Measurements from ENCODE around the gene AGXT2.

The AGXT2 gene

GRCh38 chr5:35073160-35073559 is 25.4 kb upstream of the AGXT2 start:
- H3K9me3 Mint-ChIP-seq: peaks cover 10% of the 10 kb centered on the region
- H3K4me3 Mint-ChIP-seq: no peak overlapping the region
- no peak overlapping the region for H3K27ac Mint-ChIP-seq (ENCODE audit: low read depth)
- no peaks in the 10 kb centered on the region for H3K36me3 Mint-ChIP-seq (ENCODE audit: insufficient read depth)
- ATAC-seq (replicated peaks; ENCODE audit: extremely low read depth, poor library complexity, severe bottlenecking) (no peak), DNase-seq (ENCODE audit: low spot score in 2 of 2) (no peak)
- H3K4me1 Mint-ChIP-seq: no peaks in the 10 kb centered on the region
- H3K27me3 Mint-ChIP-seq: peaks cover 63% of the 10 kb centered on the region

DNA sequence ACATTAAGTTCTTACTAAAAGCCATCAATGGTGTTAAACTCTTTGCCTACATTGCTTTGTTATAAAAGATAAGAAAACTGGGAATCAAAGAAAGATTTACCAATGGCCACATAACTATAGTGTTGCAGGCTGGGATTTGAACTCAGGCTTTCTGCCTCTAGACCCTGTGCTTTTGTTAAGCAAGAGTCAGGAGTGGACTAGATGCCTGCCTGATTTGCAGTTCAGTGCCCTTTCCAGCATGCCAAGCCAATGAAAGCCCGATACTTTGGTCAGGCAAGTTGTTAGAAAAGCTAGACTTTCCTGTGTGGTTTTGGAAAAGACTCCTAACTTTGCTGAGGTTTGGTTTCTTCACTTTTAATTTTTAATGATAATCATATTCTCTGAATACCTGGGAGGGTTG is 21.4 kb upstream of the AGXT2 start:
- Mint-ChIP-seq H3K27me3 (peaks cover 42% of the 10 kb centered on the region), H3K27ac (ENCODE audit: low read depth) (no peak overlapping the region), H3K4me3 (no peak overlapping the region), H3K36me3 (ENCODE audit: insufficient read depth) (no peaks in the 10 kb centered on the region), H3K9me3 (peaks cover 4% of the 10 kb centered on the region), H3K4me1 (no peaks in the 10 kb centered on the region)
- DNase-seq (ENCODE audit: low spot score in 2 of 2): no peak
- ATAC-seq (replicated peaks; ENCODE audit: extremely low read depth, poor library complexity, severe bottlenecking): no peak

DNA sequence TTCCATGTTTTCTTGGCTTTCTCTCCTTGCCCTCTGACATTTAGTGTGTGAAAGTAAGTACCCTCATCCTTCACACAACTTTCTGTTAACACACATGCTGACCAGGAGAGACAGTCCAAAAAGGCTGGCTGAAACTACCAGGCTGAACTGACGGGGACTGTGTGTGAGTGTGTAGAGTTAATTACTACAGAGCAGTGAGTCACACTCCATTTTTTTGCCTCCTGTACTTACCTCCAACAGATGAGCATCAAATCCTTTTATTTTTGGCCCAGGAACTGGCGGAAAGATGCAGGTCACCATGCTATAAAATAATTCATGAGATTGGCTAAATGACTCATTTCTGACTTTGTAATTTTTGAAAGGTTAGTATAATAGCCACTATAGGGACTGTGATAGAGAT is 20.2 kb upstream of the AGXT2 start:
- Mint-ChIP-seq H3K4me3 (no peak overlapping the region), H3K4me1 (no peaks in the 10 kb centered on the region), H3K27ac (ENCODE audit: low read depth) (no peak overlapping the region), H3K9me3 (no peaks in the 10 kb centered on the region), H3K36me3 (ENCODE audit: insufficient read depth) (no peaks in the 10 kb centered on the region), H3K27me3 (peaks cover 30% of the 10 kb centered on the region)
- ATAC-seq (replicated peaks; ENCODE audit: extremely low read depth, poor library complexity, severe bottlenecking): no peak
- DNase-seq (ENCODE audit: low spot score in 2 of 2): no peak

DNA sequence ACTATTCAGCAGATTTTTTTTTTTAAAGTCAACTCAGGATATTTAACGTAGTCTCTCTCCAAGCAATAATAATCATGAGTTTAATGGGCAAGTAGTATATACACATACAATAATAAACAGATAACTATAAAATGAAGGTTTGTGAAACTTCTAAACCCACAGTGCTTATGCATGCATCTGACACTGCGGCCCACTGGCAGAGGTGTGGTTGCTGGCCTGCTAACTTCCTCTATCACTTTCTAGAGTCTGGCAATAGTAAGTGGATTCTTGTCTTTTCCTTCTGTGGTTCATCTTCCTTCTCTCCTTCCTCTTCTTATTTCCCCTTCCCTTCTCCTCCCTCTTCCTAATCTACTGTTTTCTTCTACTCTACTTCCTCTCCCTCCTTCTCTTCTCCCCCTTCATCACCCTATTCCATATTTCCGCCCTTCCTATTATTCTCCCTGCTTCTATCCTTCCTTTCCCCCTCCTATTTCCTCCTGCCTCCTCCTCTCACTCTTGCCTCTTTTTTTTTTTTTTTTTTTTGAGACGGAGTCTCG is 18.6 kb upstream of the AGXT2 start:
- ATAC-seq (replicated peaks; ENCODE audit: extremely low read depth, poor library complexity, severe bottlenecking) (no peak), DNase-seq (ENCODE audit: low spot score in 2 of 2) (no peak)
- Mint-ChIP-seq H3K27ac (ENCODE audit: low read depth) (no peak overlapping the region), H3K27me3 (peaks cover 28% of the 10 kb centered on the region), H3K9me3 (no peaks in the 10 kb centered on the region), H3K4me1 (no peaks in the 10 kb centered on the region), H3K4me3 (no peak overlapping the region), H3K36me3 (ENCODE audit: insufficient read depth) (no peaks in the 10 kb centered on the region)

DNA sequence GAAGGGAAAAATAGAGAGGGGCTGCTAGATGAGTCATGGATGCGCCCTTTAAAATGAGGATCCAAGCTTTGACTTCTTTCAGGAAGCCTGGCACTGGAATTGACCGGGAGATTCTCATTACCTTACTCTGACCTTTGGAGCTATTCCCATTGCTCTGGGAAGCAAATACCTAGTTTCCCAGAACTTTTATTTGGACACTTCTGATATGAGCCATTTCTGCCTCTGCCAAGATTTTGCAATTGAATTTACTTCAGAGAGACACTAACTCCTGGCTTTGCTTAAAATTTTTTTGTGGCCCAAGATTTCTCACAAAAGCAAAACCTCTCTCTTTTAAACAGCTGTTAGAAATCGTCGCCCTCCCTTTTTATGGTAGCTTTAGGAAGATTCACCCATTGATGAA is 15.7 kb upstream of the AGXT2 start:
- Mint-ChIP-seq H3K9me3 (no peaks in the 10 kb centered on the region), H3K36me3 (ENCODE audit: insufficient read depth) (no peaks in the 10 kb centered on the region), H3K27me3 (peaks cover 15% of the 10 kb centered on the region), H3K27ac (ENCODE audit: low read depth) (no peak overlapping the region), H3K4me1 (no peaks in the 10 kb centered on the region), H3K4me3 (no peak overlapping the region)
- DNase-seq (ENCODE audit: low spot score in 2 of 2): no peak
- ATAC-seq (replicated peaks; ENCODE audit: extremely low read depth, poor library complexity, severe bottlenecking): no peak

DNA sequence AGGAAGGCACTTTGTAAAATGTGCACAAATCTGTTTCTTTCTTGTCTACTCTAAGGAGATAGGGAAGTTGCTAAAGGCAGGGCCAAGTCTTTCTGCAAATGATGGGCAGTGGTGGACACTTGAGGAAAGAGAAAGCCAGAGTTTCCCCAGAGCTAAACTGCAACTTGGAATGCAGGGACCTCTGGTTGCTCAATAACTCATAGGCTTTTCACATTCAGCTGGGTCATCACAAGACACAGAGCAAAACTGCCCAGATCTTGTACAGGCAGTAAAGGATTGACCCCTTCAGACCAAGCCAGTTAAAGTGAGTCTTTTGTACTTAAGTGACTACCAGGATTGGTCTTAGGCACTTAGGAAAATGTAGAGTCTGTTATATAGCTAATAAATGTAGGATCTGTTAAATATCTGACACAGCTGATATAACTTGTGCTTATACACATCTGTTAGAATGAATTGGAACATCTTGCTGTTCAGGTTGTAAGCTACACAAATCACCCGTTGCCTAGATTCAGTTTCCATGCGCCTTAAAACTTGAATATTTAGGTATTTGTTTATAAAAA is 13.5 kb upstream of the AGXT2 start:
- Mint-ChIP-seq H3K27ac (ENCODE audit: low read depth) (no peak overlapping the region), H3K4me1 (no peaks in the 10 kb centered on the region), H3K36me3 (ENCODE audit: insufficient read depth) (no peaks in the 10 kb centered on the region), H3K4me3 (no peak overlapping the region), H3K9me3 (no peaks in the 10 kb centered on the region), H3K27me3 (peaks cover 15% of the 10 kb centered on the region)
- ATAC-seq (replicated peaks; ENCODE audit: extremely low read depth, poor library complexity, severe bottlenecking): no peak
- no peak for DNase-seq (ENCODE audit: low spot score in 2 of 2)

- DNase-seq (ENCODE audit: low spot score in 2 of 2) (no peak), ATAC-seq (replicated peaks; ENCODE audit: extremely low read depth, poor library complexity, severe bottlenecking) (no peak)
- H3K27ac Mint-ChIP-seq (ENCODE audit: low read depth): no peak overlapping the region
- no peak overlapping the region for H3K4me3 Mint-ChIP-seq
- peaks cover 7% of the 10 kb centered on the region for H3K27me3 Mint-ChIP-seq
- no peaks in the 10 kb centered on the region for H3K4me1 Mint-ChIP-seq
- H3K36me3 Mint-ChIP-seq (ENCODE audit: insufficient read depth): no peaks in the 10 kb centered on the region
- H3K9me3 Mint-ChIP-seq: no peaks in the 10 kb centered on the region
These were observed 12.5 kb upstream of the AGXT2 start for GRCh38 chr5:35060236-35060635.

DNA sequence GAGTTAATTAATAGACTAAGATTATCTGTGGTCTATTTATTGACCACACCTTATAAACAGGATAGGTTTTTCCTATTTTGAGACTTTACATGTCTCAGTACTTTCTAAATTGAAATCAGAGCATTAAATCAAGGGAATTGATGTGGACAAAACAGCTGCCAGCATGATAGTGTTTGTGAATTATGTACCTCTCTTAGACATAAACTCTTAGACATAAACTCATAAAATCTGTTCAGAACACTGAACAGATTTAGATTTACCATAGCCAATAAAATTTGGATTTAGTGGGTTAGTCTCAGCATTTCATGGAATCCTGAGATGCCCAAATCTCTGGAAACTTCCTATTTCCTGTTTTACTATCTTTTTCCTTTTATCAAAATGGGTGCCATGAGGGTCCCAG is 11.5 kb upstream of the AGXT2 start:
- no peak for DNase-seq (ENCODE audit: low spot score in 2 of 2)
- no peak for ATAC-seq (replicated peaks; ENCODE audit: extremely low read depth, poor library complexity, severe bottlenecking)
- Mint-ChIP-seq H3K36me3 (ENCODE audit: insufficient read depth) (no peaks in the 10 kb centered on the region), H3K27ac (ENCODE audit: low read depth) (no peak overlapping the region), H3K27me3 (peaks cover 9% of the 10 kb centered on the region), H3K4me3 (no peak overlapping the region), H3K4me1 (no peaks in the 10 kb centered on the region), H3K9me3 (no peaks in the 10 kb centered on the region)

- peaks cover 18% of the 10 kb centered on the region for H3K27me3 Mint-ChIP-seq
- no peaks in the 10 kb centered on the region for H3K9me3 Mint-ChIP-seq
- ATAC-seq (replicated peaks; ENCODE audit: extremely low read depth, poor library complexity, severe bottlenecking) (no peak), DNase-seq (ENCODE audit: low spot score in 2 of 2) (no peak)
- H3K36me3 Mint-ChIP-seq (ENCODE audit: insufficient read depth): no peaks in the 10 kb centered on the region
- no peak overlapping the region for H3K27ac Mint-ChIP-seq (ENCODE audit: low read depth)
- H3K4me3 Mint-ChIP-seq: no peak overlapping the region
- H3K4me1 Mint-ChIP-seq: no peaks in the 10 kb centered on the region
These were observed 10.6 kb upstream of the AGXT2 start for GRCh38 chr5:35058374-35058788.

DNA sequence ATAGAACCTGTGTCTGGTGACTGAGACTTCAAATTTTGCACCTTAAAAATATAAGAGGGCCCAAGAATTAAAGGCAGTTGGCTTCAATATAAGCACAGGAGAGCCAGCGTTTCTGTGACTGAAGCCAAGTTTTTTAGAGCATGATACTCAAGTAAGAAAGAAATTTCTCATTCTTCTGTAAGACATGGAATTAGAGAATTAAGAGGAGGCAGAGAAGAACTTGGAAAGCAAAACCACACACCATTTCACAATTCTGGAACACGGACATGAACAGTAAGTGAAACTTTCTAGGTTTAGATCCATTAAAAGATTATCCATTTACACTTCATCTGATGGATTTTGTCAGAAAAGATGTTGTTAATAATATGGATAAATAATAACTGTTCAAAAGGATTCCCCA is 8.9 kb upstream of the AGXT2 start:
- Mint-ChIP-seq H3K4me1 (no peaks in the 10 kb centered on the region), H3K27ac (ENCODE audit: low read depth) (no peak overlapping the region), H3K4me3 (no peak overlapping the region), H3K36me3 (ENCODE audit: insufficient read depth) (no peaks in the 10 kb centered on the region), H3K27me3 (peaks cover 28% of the 10 kb centered on the region), H3K9me3 (no peaks in the 10 kb centered on the region)
- ATAC-seq (replicated peaks; ENCODE audit: extremely low read depth, poor library complexity, severe bottlenecking) (no peak), DNase-seq (ENCODE audit: low spot score in 2 of 2) (no peak)

GRCh38 chr5:35052838-35053237 is 5.1 kb upstream of the AGXT2 start:
- no peak overlapping the region for H3K4me3 Mint-ChIP-seq
- H3K4me1 Mint-ChIP-seq: no peaks in the 10 kb centered on the region
- no peak overlapping the region for H3K27ac Mint-ChIP-seq (ENCODE audit: low read depth)
- ATAC-seq (replicated peaks; ENCODE audit: extremely low read depth, poor library complexity, severe bottlenecking) (no peak), DNase-seq (ENCODE audit: low spot score in 2 of 2) (no peak)
- H3K27me3 Mint-ChIP-seq: peaks cover 57% of the 10 kb centered on the region
- H3K9me3 Mint-ChIP-seq: no peaks in the 10 kb centered on the region
- no peaks in the 10 kb centered on the region for H3K36me3 Mint-ChIP-seq (ENCODE audit: insufficient read depth)

- H3K36me3 Mint-ChIP-seq (ENCODE audit: insufficient read depth): peaks cover 2% of the 10 kb centered on the region
- H3K9me3 Mint-ChIP-seq: no peaks in the 10 kb centered on the region
- H3K27ac Mint-ChIP-seq (ENCODE audit: low read depth): no peak overlapping the region
- H3K4me1 Mint-ChIP-seq: no peaks in the 10 kb centered on the region
- no peak for ATAC-seq (replicated peaks; ENCODE audit: extremely low read depth, poor library complexity, severe bottlenecking)
- H3K27me3 Mint-ChIP-seq: peaks cover 75% of the 10 kb centered on the region
- DNase-seq (ENCODE audit: low spot score in 2 of 2): no peak
- no peak overlapping the region for H3K4me3 Mint-ChIP-seq
These were observed 2.9 kb upstream of the AGXT2 start for GRCh38 chr5:35050541-35051126.

GRCh38 chr5:35048910-35049309 is 1.2 kb upstream of the AGXT2 start:
- Mint-ChIP-seq H3K9me3 (no peaks in the 10 kb centered on the region), H3K4me1 (no peaks in the 10 kb centered on the region), H3K27ac (ENCODE audit: low read depth) (no peak overlapping the region), H3K36me3 (ENCODE audit: insufficient read depth) (peaks cover 2% of the 10 kb centered on the region), H3K4me3 (no peak overlapping the region), H3K27me3 (peaks cover 65% of the 10 kb centered on the region)
- no peak for DNase-seq (ENCODE audit: low spot score in 2 of 2)
- no peak for ATAC-seq (replicated peaks; ENCODE audit: extremely low read depth, poor library complexity, severe bottlenecking)

Data from central memory CD8-positive, alpha-beta T cell (primary cell).